OCI-M2 (cell line): ENCODE results near the gene FBXO41.

Experiments
- DNase-seq: peaks from one replicate; lab custom pipeline; 2025; ENCODE audit not compliant: unreplicated experiment; lab: John Stamatoyannopoulos, UW

The FBXO41 gene

GRCh38 chr2:73262108-73262651 lies 22.1 kb downstream of the FBXO41 start:
- no peak for DNase-seq

GRCh38 chr2:73260338-73260984 lies 23.8 kb downstream of the FBXO41 start:
- no peak for DNase-seq

GRCh38 chr2:73259704-73260337 lies 24.5 kb downstream of the FBXO41 start:
- no peak for DNase-seq

- no peak for DNase-seq
Measured at GRCh38 chr2:73259276-73259675, 25.0 kb downstream of the FBXO41 start.

GRCh38 chr2:73258913-73259215 lies 25.4 kb downstream of the FBXO41 start:
- DNase-seq: no peak

GRCh38 chr2:73258186-73258912 lies 25.9 kb downstream of the FBXO41 start:
- no peak for DNase-seq

GRCh38 chr2:73257425-73258125 lies 26.7 kb downstream of the FBXO41 start:
- DNase-seq: no peak

GRCh38 chr2:73257021-73257420 lies 27.3 kb downstream of the FBXO41 start:
- DNase-seq: no peak

GRCh38 chr2:73256618-73256922 lies 27.7 kb downstream of the FBXO41 start:
- DNase-seq: no peak

- no peak for DNase-seq
Measured at GRCh38 chr2:73255907-73256617, 28.2 kb downstream of the FBXO41 start.

GRCh38 chr2:73255007-73255644 lies 29.2 kb downstream of the FBXO41 start:
- DNase-seq: no peak

GRCh38 chr2:73254343-73255006 lies 29.8 kb downstream of the FBXO41 start:
- no peak for DNase-seq

GRCh38 chr2:73253901-73254300 lies 30.4 kb downstream of the FBXO41 start:
- DNase-seq: no peak

GRCh38 chr2:73253400-73253799 lies 30.9 kb downstream of the FBXO41 start:
- DNase-seq: no peak

- DNase-seq: no peak
Measured at GRCh38 chr2:73252238-73253027, 31.8 kb downstream of the FBXO41 start.

GRCh38 chr2:73250872-73251846 lies 33.1 kb downstream of the FBXO41 start:
- DNase-seq: no peak

GRCh38 chr2:73249636-73250035 lies 34.6 kb downstream of the FBXO41 start:
- DNase-seq: no peak

GRCh38 chr2:73246850-73247249 lies 37.4 kb downstream of the FBXO41 start:
- no peak for DNase-seq
